Cardiac ventricle fibroblast (primary cell): ENCODE data around the gene AOC2. TPM values are rescaled to one million over a fixed set of nuclear protein-coding genes. Genes with fewer than 3 reads are reported as not detected.

Source experiments
- total RNA-seq: library from RNA; depleted of rRNA; stranded (reverse); fragments of >200 nt; gene quantifications from 2 replicates; pipeline ENCODE4 v1.2.3, GENCODE V29; 2015

The AOC2 gene, protein sequence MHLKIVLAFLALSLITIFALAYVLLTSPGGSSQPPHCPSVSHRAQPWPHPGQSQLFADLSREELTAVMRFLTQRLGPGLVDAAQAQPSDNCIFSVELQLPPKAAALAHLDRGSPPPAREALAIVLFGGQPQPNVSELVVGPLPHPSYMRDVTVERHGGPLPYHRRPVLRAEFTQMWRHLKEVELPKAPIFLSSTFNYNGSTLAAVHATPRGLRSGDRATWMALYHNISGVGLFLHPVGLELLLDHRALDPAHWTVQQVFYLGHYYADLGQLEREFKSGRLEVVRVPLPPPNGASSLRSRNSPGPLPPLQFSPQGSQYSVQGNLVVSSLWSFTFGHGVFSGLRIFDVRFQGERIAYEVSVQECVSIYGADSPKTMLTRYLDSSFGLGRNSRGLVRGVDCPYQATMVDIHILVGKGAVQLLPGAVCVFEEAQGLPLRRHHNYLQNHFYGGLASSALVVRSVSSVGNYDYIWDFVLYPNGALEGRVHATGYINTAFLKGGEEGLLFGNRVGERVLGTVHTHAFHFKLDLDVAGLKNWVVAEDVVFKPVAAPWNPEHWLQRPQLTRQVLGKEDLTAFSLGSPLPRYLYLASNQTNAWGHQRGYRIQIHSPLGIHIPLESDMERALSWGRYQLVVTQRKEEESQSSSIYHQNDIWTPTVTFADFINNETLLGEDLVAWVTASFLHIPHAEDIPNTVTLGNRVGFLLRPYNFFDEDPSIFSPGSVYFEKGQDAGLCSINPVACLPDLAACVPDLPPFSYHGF
- 0.34 and 1.4 TPM in 2 replicates for total RNA-seq

GRCh38 chr17:42844271-42844670 is at the start of gene AOC2:
Gene AOC2, plus strand, starts transcription at chr17:42844580. Its CDS starts 47 bp downstream, at chr17:42844627.

GRCh38 chr17:42798383-42799380 is 45.7 kb upstream of the AOC2 start, which contains the start of the genes CNTD1 and COA3:
Gene CNTD1, plus strand, starts transcription at chr17:42798861. Its CDS starts 207 bp downstream, at chr17:42799068.
Gene COA3, minus strand, starts transcription at chr17:42798704. Its CDS starts 23 bp downstream, at chr17:42798681.

GRCh38 chr17:42832934-42833766 is 11.2 kb upstream of the AOC2 start, which contains the start of gene PSME3:
Gene PSME3, plus strand, starts transcription at chr17:42833397. Its CDS starts 235 bp downstream, at chr17:42833632.

GRCh38 chr17:42850954-42851353 is 6.6 kb downstream of the AOC2 start, which contains the start of gene AOC3:
Gene AOC3, plus strand, starts transcription at chr17:42851199. Its CDS starts 145 bp downstream, at chr17:42851344.

Other genes starting within 250 kb of the AOC2 start
- 42.9 and 44.5 TPM in 2 replicates for gene RETREG3, start 235.2 kb upstream of the AOC2 start, total RNA-seq
- 21.8 and 25.5 TPM in 2 replicates for gene TUBG1, start 234.9 kb upstream of the AOC2 start, total RNA-seq
- gene TUBG2, start 185.3 kb upstream of the AOC2 start, total RNA-seq, result 7.3 and 9.0 TPM in 2 replicates
- 14.2 and 16.8 TPM in 2 replicates for gene PLEKHH3, start 167.6 kb upstream of the AOC2 start, total RNA-seq
- gene CCR10, start 162.7 kb upstream of the AOC2 start, total RNA-seq, result 1.5 and 2.2 TPM in 2 replicates
- 15.3 and 15.6 TPM in 2 replicates for gene CNTNAP1, start 162.0 kb upstream of the AOC2 start, total RNA-seq
- 13.1 and 14.2 TPM in 2 replicates for gene EZH1, start 99.5 kb upstream of the AOC2 start, total RNA-seq
- gene RAMP2, start 83.4 kb upstream of the AOC2 start, total RNA-seq, result 0.24 and 1.8 TPM in 2 replicates
- gene VPS25, start 71.1 kb upstream of the AOC2 start, total RNA-seq, result 50.6 and 60.9 TPM in 2 replicates
- 1.4 and 1.5 TPM in 2 replicates for gene WNK4, start 64.0 kb upstream of the AOC2 start, total RNA-seq
- 46.9 and 82.1 TPM in 2 replicates for gene COA3, start 45.9 kb upstream of the AOC2 start, total RNA-seq
- not detected in 2 replicates for gene CNTD1, start 45.7 kb upstream of the AOC2 start, total RNA-seq
- gene BECN1, start 20.3 kb upstream of the AOC2 start, total RNA-seq, result 57.2 and 68.1 TPM in 2 replicates
- gene PSME3, start 11.2 kb upstream of the AOC2 start, total RNA-seq, result 61.2 and 74.0 TPM in 2 replicates
- gene AOC3, start 6.6 kb downstream of the AOC2 start, total RNA-seq, result 3.3 and 6.3 TPM in 2 replicates
- not detected in 2 replicates for gene G6PC1, start 56.2 kb downstream of the AOC2 start, total RNA-seq
- 23.8 and 28.5 TPM in 2 replicates for gene AARSD1, start 119.9 kb downstream of the AOC2 start, total RNA-seq
- gene PTGES3L, start 135.5 kb downstream of the AOC2 start, total RNA-seq, result not detected in 2 replicates
- gene RUNDC1, start 136.0 kb downstream of the AOC2 start, total RNA-seq, result 7.2 and 9.4 TPM in 2 replicates
- gene RPL27, start 153.8 kb downstream of the AOC2 start, total RNA-seq, result 1,508 and 1,514 TPM in 2 replicates
- 33.2 and 40.8 TPM in 2 replicates for gene IFI35, start 162.2 kb downstream of the AOC2 start, total RNA-seq
- 154 and 167 TPM in 2 replicates for gene VAT1, start 177.8 kb downstream of the AOC2 start, total RNA-seq
- 0.19 and 0.20 TPM in 2 replicates for gene RND2, start 180.7 kb downstream of the AOC2 start, total RNA-seq